ENCODE results near the gene FCER1G.

- no peak for TF ChIP-seq CTCF (IDR thresholded peaks at IDR 0.05)
- no peak for TF ChIP-seq POLR2A (IDR thresholded peaks at IDR 0.05)
Measured at GRCh38 chr1:161193561-161194235, 21.4 kb upstream of the FCER1G start.

Data from esophagus squamous epithelium (tissue), 4 donors.